Activated T-cell treated with anti-CD3 and anti-CD28 coated beads, Interleukin-2, amount 50 U/mL, for 24 hours (primary cell): ENCODE results near the gene GPAT3.
"Not testable (repeated sequence)": the region's sequence is repeated elsewhere in the genome, so short reads cannot be mapped to it uniquely, and the experiment has no call there.

ENCODE experiments used
- DNase-seq: peaks from one replicate; pipeline ENCODE4 v3.0.0-alpha.2; 2020
- H3K27ac Mint-ChIP-seq: 2 replicates; pipeline ENCODE4 v1.8.0; 2020; ENCODE audit warnings: mild to moderate bottlenecking, mixed read lengths
- H3K27me3 Mint-ChIP-seq: 2 replicates; pipeline ENCODE4 v1.8.0; 2020; ENCODE audit warnings: mixed read lengths
- H3K36me3 Mint-ChIP-seq: 2 replicates; pipeline ENCODE4 v1.8.0; 2020; ENCODE audit warnings: low read depth, mixed read lengths
- H3K4me1 Mint-ChIP-seq: 2 replicates; pipeline ENCODE4 v1.8.0; 2020; ENCODE audit warnings: low read depth, mixed read lengths
- H3K4me3 Mint-ChIP-seq: 2 replicates; pipeline ENCODE4 v1.8.0; 2020; ENCODE audit warnings: mild to moderate bottlenecking, moderate library complexity, mixed read lengths
- H3K9me3 Mint-ChIP-seq: 2 replicates; pipeline ENCODE4 v1.8.0; 2020; ENCODE audit warnings: mixed read lengths

GPAT3 gene

DNA sequence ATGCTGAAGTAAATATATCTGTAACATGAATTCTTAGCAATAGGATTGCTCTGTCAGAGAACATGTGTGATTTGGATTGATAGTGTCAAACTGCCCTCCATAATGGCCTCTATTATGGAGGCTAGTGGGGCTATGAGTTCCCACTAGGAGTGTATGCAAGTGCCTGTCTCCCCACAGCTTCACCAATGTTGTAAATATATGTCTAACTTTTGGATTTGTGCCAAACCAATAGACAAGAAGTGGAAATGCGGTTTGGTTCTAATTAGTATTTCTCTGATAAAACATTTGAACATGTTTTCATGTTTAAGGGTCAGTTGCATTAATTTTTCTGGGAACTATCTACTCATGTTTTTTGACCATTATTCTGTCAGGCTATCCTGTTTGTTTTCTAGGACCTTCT is 28.1 kb downstream of the GPAT3 start:
- no peaks in the 10 kb centered on the region for H3K9me3 Mint-ChIP-seq
- DNase-seq: no peak
- no peak overlapping the region for H3K27ac Mint-ChIP-seq
- H3K27me3 Mint-ChIP-seq: no peaks in the 10 kb centered on the region
- H3K36me3 Mint-ChIP-seq: no peaks in the 10 kb centered on the region
- H3K4me3 Mint-ChIP-seq: no peak overlapping the region
- peaks cover 13% of the 10 kb centered on the region for H3K4me1 Mint-ChIP-seq

DNA sequence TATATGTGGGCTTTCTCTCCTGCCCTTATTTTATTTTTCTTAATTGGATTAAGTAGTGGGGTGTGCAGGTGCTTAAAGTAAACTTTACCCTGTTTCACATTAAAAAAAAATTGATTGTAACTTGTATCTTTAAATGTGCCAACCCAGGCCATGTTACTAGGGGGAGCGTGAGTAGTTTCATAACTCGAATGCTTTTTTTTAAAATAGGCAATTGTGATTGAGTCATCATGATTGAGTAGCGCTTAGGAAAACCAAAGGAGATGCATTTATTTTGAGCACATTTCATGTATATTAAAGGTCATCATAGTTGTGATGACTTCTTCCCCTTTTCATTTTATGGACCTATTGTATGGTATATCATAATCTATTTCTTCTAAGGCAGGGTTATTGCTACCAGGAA is 32.2 kb downstream of the GPAT3 start:
- no peak overlapping the region for H3K4me3 Mint-ChIP-seq

DNA sequence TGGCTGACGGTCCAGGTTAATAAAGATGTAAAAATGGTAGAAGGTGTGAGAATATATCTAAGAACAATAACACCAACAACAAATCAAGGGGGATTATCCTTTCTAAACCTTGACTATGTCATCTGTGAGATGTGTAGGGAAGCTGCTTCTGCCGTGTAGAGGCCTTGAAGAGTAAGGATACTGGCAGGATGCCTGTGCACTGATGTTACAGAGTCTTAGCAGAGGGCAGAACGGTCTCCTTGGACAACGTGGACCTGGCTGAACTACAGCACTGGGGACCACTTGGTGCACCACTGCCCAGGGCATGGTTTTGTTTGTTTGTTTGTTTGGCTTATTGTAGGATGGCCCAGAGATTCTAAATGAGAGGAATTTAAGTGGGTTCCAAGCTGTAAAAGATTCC is 33.5 kb downstream of the GPAT3 start:
- no peaks in the 10 kb centered on the region for H3K36me3 Mint-ChIP-seq
- no peak for DNase-seq
- H3K27me3 Mint-ChIP-seq: no peaks in the 10 kb centered on the region
- no peaks in the 10 kb centered on the region for H3K9me3 Mint-ChIP-seq
- H3K4me1 Mint-ChIP-seq: peaks cover 7% of the 10 kb centered on the region
- H3K4me3 Mint-ChIP-seq: no peak overlapping the region
- no peak overlapping the region for H3K27ac Mint-ChIP-seq

More for the DNA sequence above, 32.2 kb downstream of the GPAT3 start:
- Mint-ChIP-seq H3K4me1 (no peaks in the 10 kb centered on the region), H3K27ac (no peak overlapping the region), H3K9me3 (no peaks in the 10 kb centered on the region), H3K36me3 (no peaks in the 10 kb centered on the region), H3K27me3 (no peaks in the 10 kb centered on the region)
- DNase-seq: no peak

DNA sequence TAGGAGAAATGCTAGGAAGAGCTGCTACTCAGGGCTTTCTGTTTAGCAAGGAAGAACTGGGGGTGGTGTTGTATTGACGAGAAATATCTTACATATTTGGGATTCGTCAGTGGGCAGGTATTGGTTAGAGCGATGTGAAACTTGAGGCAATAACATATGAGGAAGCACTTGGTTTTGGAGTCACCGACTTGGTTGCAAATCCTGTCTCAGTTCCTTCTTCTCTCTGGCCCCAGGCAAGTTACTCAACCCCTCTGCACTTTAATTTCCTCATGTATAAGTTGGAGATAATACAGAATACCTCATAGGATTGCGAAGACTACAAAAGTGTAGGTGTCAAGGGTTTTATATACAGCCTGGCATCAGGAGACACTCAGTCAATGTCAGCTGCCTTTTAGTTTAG is 34.1 kb downstream of the GPAT3 start:
- H3K36me3 Mint-ChIP-seq: no peaks in the 10 kb centered on the region
- H3K4me3 Mint-ChIP-seq: no peak overlapping the region
- peaks cover 7% of the 10 kb centered on the region for H3K4me1 Mint-ChIP-seq
- no peaks in the 10 kb centered on the region for H3K27me3 Mint-ChIP-seq
- no peak overlapping the region for H3K27ac Mint-ChIP-seq
- no peaks in the 10 kb centered on the region for H3K9me3 Mint-ChIP-seq
- no peak for DNase-seq

DNA sequence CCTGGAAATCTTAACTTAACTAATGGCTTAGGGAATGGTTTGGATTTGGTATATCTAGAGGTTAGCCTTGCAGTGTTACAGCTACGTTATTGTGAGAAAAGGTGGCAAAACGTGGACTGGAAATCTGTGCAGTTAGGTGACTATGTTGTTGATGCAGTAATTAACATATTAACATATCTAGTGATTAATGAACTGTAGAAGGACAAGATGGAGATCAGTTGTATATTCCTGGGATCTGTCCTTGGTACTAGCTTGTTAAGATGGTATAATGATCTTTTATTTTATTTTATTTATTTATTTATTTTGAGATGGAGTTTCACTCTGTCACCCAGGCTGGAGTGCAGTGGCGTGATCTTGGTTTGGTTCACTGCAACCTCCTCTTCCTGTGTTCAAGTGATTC is 36.9 kb downstream of the GPAT3 start:
- no peak overlapping the region for H3K4me3 Mint-ChIP-seq
- no peak overlapping the region for H3K27ac Mint-ChIP-seq
- no peak for DNase-seq
- H3K9me3 Mint-ChIP-seq: no peaks in the 10 kb centered on the region
- H3K36me3 Mint-ChIP-seq: no peaks in the 10 kb centered on the region
- peaks cover 7% of the 10 kb centered on the region for H3K4me1 Mint-ChIP-seq
- no peaks in the 10 kb centered on the region for H3K27me3 Mint-ChIP-seq

DNA sequence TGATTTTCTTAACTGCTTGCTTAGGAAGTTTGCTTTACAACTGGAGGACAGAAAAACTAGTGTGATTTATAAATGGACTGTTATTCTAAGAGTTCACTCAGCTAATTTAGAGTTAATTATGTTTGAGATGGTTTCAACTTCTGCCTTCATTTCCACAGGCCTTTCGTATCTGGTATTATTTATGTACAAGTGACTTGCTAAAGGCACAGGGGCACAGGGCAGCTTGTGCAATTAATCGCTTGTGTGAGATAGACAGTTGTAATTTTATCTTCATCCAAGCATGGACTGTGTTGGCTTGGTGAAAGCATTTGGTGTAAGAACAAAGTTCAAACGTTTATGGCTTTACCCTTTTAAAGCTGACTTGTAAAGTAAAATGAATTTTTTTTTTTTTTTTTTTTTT is 38.3 kb downstream of the GPAT3 start:
- no peak overlapping the region for H3K4me3 Mint-ChIP-seq
- no peak overlapping the region for H3K27ac Mint-ChIP-seq
- no peaks in the 10 kb centered on the region for H3K27me3 Mint-ChIP-seq
- H3K9me3 Mint-ChIP-seq: no peaks in the 10 kb centered on the region
- no peaks in the 10 kb centered on the region for H3K36me3 Mint-ChIP-seq
- DNase-seq: no peak
- H3K4me1 Mint-ChIP-seq: peaks cover 7% of the 10 kb centered on the region

DNA sequence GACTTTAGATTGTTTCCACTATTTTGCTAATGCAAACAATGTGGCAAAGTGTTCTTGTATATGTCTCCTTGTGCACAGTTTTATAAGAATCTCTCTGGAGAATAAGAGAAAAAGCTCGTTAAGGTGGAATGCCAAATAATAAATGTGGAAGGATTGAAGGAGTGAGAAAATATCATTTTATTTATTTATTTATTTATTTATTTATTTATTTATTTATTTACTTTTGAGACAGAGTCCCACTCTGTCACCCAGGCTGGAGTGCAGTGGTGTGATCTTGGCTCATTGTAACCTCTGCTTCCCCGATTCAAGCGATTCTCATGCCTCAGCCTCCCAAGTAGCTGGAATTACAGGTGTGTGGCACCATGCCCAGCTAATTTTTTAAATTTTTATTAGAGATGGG is 40.3 kb downstream of the GPAT3 start:
- not testable (repeated sequence) for H3K4me3 Mint-ChIP-seq, H3K27ac Mint-ChIP-seq, H3K27me3 Mint-ChIP-seq, H3K9me3 Mint-ChIP-seq, H3K4me1 Mint-ChIP-seq, H3K36me3 Mint-ChIP-seq, DNase-seq

DNA sequence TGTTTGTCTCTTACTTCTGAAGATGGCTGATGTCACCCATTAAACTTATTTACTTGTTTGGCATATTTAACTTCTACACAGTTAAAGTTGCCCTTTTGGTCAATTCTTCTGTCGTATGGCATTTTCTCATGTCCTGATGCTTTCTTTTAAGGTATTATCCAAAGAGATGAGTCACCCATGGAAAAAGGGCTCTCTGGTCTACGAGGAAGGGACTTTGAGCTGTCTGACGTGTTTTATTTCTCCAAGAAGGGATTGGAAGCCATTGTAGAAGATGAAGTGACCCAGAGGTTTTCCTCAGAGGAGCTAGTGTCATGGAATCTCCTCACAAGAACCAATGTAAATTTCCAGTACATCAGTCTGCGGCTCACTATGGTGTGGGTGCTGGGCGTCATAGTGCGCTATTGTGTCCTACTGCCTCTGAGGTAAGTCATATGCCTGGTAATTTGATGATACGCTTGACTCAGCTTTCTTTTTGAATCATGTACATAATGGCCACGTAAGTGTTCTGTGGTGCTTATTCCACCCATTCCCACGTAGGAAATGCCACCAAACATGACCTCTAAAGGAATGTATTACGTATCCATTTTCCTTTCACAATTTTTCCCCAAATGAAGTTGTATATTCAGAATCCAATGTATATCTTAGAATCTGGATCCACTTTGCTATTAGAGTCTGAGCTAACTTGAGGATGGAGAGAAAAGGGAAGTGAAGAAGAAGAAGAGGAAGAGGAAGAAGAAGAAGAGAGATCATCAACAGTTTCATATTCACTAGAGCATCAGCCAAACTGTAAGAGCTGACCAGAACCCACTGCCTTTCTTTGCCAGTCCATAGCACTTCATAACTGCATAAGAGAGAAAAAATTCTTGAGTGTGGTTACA is 45.7 kb downstream of the GPAT3 start:
- no peaks in the 10 kb centered on the region for H3K9me3 Mint-ChIP-seq
- no peaks in the 10 kb centered on the region for H3K36me3 Mint-ChIP-seq
- no peaks in the 10 kb centered on the region for H3K4me1 Mint-ChIP-seq
- no peak for DNase-seq
- H3K27me3 Mint-ChIP-seq: no peaks in the 10 kb centered on the region
- no peak overlapping the region for H3K27ac Mint-ChIP-seq
- H3K4me3 Mint-ChIP-seq: no peak overlapping the region

DNA sequence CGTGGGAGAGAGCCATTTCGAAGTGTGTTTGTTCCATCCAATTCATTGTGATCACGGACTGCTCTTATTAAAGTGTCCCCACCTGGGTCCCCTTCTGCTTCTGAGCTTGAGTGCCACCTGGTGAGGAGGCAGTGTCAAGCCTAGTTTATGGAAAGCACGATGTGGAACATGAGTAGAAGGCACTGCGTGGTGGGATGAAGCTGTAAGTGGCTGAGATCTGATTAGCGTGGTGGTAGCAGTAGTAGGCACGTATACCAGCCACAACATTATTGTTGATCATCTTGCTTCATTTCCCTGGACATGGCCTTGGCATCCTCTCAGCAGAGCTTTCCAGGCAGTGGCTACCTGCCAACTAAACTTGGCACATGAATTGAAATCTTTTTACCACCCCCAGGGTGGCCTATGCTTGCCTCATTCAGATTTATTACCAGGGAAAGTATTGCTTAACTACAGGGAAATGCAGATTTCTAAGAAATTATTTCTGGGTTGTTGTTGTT is 46.4 kb downstream of the GPAT3 start:
- Mint-ChIP-seq H3K27me3 (no peaks in the 10 kb centered on the region), H3K36me3 (no peaks in the 10 kb centered on the region), H3K9me3 (no peaks in the 10 kb centered on the region), H3K27ac (no peak overlapping the region), H3K4me1 (no peaks in the 10 kb centered on the region), H3K4me3 (no peak overlapping the region)
- DNase-seq: no peak

DNA sequence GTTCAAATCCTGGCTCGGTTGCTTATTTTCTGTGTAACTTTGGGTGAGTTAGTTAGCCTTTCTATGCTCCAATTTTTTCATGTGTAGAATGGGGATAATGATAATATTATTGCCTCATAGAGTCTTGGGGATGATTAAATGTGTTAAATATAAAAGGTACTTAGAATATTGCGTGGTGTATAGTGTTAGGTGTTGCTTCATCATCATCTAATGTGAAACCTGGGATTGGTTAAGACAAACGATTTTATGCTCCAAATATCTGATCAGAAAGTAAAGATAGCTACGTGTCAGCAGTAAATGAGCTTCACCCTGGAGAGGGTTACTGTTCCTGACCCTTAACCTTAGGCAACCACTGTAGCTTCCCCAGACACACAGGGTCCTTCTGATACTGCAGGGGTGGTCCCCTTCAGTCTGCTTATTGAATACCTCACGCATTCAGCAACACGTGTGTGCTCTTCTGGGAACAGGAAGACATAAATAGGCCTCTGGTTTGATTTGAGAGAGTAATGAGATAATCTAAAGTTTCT is 50.1 kb downstream of the GPAT3 start:
- no peak overlapping the region for H3K4me3 Mint-ChIP-seq
- no peak overlapping the region for H3K27ac Mint-ChIP-seq
- no peaks in the 10 kb centered on the region for H3K27me3 Mint-ChIP-seq
- H3K9me3 Mint-ChIP-seq: no peaks in the 10 kb centered on the region
- no peak for DNase-seq
- H3K4me1 Mint-ChIP-seq: no peaks in the 10 kb centered on the region
- H3K36me3 Mint-ChIP-seq: peaks cover 3% of the 10 kb centered on the region

DNA sequence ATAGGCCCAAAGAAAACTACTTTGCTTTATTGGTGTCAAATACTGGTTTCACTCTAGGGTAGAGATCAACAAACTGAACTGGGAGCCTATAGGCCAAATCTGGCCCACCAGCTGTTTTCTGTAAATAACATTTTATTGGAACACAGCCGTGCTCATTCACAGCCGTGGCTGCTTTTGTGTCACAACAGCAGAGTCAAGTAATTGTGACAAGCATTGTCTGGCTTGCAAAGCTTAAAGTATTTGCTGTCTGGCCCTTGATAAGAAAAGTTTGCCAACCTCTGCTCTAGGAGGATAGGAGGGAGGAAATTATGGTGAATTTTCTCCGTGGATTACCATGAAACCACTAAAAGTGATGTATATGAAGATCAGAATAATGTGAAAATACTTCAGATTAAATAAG is 53.4 kb downstream of the GPAT3 start:
- H3K4me1 Mint-ChIP-seq: no peaks in the 10 kb centered on the region
- H3K27me3 Mint-ChIP-seq: no peaks in the 10 kb centered on the region
- H3K9me3 Mint-ChIP-seq: no peaks in the 10 kb centered on the region
- DNase-seq: no peak
- no peak overlapping the region for H3K27ac Mint-ChIP-seq
- H3K4me3 Mint-ChIP-seq: no peak overlapping the region
- peaks cover 3% of the 10 kb centered on the region for H3K36me3 Mint-ChIP-seq

DNA sequence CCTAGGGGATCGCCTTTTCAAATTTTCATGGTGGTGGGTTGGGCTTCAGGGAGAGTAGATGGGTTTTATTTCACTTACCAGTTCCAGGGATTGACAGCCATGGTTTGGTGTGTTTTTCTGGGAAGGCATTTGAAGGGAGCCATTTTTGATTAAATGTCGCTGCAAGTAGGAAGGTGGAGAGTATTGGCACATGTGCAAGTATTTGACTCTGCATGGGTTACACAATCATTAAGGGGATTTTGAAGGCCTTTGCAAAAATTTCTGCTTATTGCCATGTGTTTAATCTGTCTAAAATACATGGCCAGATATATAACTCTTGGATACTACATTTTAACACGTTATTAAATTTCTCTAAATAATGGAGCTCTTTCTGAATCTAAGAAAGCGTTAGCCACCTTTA is 55.1 kb downstream of the GPAT3 start:
- Mint-ChIP-seq H3K9me3 (no peaks in the 10 kb centered on the region), H3K4me1 (no peaks in the 10 kb centered on the region), H3K4me3 (no peak overlapping the region), H3K27ac (no peak overlapping the region), H3K27me3 (no peaks in the 10 kb centered on the region), H3K36me3 (peaks cover 5% of the 10 kb centered on the region)
- no peak for DNase-seq

DNA sequence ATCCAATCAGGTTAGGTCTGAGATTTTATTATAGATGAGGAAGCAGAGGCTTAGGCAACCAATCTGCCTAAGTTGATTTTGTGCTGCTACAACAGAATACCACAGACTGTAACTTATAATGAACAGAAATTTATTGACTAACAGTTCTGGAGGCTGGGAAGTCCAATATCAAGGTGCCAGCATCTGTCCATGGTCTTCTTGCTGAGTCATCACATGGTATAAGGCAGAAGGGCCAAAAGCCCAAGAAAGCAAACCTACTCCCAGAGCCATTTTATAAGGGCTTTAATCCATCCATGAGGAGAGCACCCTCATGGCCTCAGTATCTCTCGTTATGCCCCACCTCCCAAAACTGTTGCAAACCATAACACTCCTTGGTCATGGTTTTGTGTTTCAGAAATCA is 55.8 kb downstream of the GPAT3 start:
- no peak overlapping the region for H3K27ac Mint-ChIP-seq
- no peaks in the 10 kb centered on the region for H3K27me3 Mint-ChIP-seq

DNA sequence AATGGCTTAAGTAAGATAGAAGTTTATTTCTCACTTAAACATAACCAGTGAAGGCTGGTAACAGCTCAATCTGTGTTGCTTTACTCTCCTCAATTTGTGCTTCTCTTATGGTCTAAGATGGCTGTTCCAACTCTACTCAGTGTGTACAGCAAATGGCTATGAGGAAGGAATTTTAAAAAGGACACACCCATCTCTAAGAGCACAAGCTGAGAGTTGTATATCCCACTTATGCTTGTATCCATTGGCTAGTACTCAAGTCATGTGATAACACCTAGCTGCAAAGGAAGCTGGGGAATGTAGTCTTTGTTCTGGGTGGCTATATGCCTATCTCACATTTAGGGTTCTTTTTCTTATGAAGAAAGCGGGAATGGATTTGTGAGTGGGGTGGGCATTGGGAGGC is 63.3 kb downstream of the GPAT3 start:
- Mint-ChIP-seq H3K27me3 (no peaks in the 10 kb centered on the region), H3K4me1 (no peaks in the 10 kb centered on the region), H3K27ac (no peak overlapping the region), H3K36me3 (peaks cover 11% of the 10 kb centered on the region), H3K4me3 (no peak overlapping the region), H3K9me3 (no peaks in the 10 kb centered on the region)
- DNase-seq: no peak

More for the DNA sequence above, 55.8 kb downstream of the GPAT3 start:
- Mint-ChIP-seq H3K36me3 (peaks cover 8% of the 10 kb centered on the region), H3K4me1 (no peaks in the 10 kb centered on the region), H3K4me3 (no peak overlapping the region), H3K9me3 (no peaks in the 10 kb centered on the region)
- no peak for DNase-seq

DNA sequence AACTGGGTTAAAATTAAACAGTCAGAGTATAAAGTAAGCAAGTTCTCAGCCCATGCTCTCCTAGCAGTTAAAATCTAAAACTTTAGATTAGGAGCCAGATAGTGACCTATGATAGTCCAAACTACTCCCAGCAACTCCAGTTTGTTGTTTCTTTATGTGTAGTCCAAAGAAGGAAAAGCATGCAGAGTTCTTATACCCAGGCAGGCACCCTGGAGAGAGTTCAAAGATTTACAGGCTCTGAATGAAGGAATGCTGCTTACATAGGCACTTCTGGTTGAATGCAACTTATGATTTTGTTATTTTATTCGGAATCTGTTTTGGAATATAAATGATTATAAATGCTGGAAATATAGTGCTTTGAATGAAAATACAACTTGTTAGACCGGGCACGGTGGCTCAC is 67.2 kb downstream of the GPAT3 start:
- H3K4me1 Mint-ChIP-seq: no peaks in the 10 kb centered on the region

More for the DNA sequence above, 67.2 kb downstream of the GPAT3 start:
- no peak overlapping the region for H3K27ac Mint-ChIP-seq
- no peaks in the 10 kb centered on the region for H3K27me3 Mint-ChIP-seq
- H3K36me3 Mint-ChIP-seq: peaks cover under 1% of the 10 kb centered on the region
- H3K9me3 Mint-ChIP-seq: no peaks in the 10 kb centered on the region
- no peak for DNase-seq
- H3K4me3 Mint-ChIP-seq: no peak overlapping the region
